SK-N-SH treated with all-trans-retinoic acid at 6 μM for 48 hours (cell line): ENCODE measurements around the gene ARID5B.

Experiments used
- ARNTL ChIP-seq: fragments of 450-650 bp; formaldehyde crosslinking; IDR thresholded peaks from 2 replicates; pipeline ENCODE4 v1.5.0; 2020; ENCODE audit warnings: low read depth, mild to moderate bottlenecking, moderate library complexity, borderline replicate concordance
- BACH2 ChIP-seq: fragments of 250-450 bp; sonication (Bioruptor Pico); IDR thresholded peaks from 2 replicates; pipeline ENCODE4 v1.9.0; 2021; ENCODE audit warnings: mild to moderate bottlenecking, borderline replicate concordance
- ESRRG ChIP-seq: fragments of 250-450 bp; sonication (Bioruptor Pico); IDR thresholded peaks from 2 replicates; pipeline ENCODE4 v1.6.1; 2021; ENCODE audit warnings: mild to moderate bottlenecking
- ISL1 ChIP-seq: fragments of 250-450 bp; sonication (Bioruptor Pico); IDR thresholded peaks from 2 replicates; pipeline ENCODE4 v2.1.2; 2022; ENCODE audit warnings: mild to moderate bottlenecking, moderate library complexity
- POU6F1 ChIP-seq: fragments of 250-450 bp; sonication (Bioruptor Pico); IDR thresholded peaks from 2 replicates; pipeline ENCODE4 v1.8.0; 2021; ENCODE audit warnings: low read depth, mild to moderate bottlenecking, moderate library complexity, borderline replicate concordance
- PPARA ChIP-seq: fragments of 250-450 bp; sonication (Bioruptor Pico); IDR thresholded peaks from 2 replicates; pipeline ENCODE4 v1.5.0; 2020; ENCODE audit warnings: mild to moderate bottlenecking, borderline replicate concordance
- TCF4 ChIP-seq: fragments of 250-450 bp; sonication (Bioruptor Pico); IDR thresholded peaks from 2 replicates; pipeline ENCODE4 v1.8.0; 2021; ENCODE audit warnings: mild to moderate bottlenecking, moderate library complexity, borderline replicate concordance
- ZFP3 ChIP-seq: fragments of 250-450 bp; sonication (Bioruptor Pico); IDR thresholded peaks from 2 replicates; pipeline ENCODE4 v1.5.0; 2020; ENCODE audit warnings: mild to moderate bottlenecking, moderate library complexity
- ZFP30 ChIP-seq: fragments of 450-650 bp; formaldehyde crosslinking; IDR thresholded peaks from 2 replicates; pipeline ENCODE4 v1.5.0; 2022; ENCODE audit warnings: mild to moderate bottlenecking, moderate library complexity
- ZNF70 ChIP-seq: fragments of 450-650 bp; formaldehyde crosslinking; IDR thresholded peaks from 2 replicates; pipeline ENCODE4 v1.5.0; 2020; ENCODE audit warnings: mild to moderate bottlenecking, moderate library complexity
- TF ChIP-seq, protein P1 (sequence below): fragments of 250-450 bp; sonication (Bioruptor Pico); IDR thresholded peaks from 2 replicates; pipeline ENCODE4 v1.5.1; 2020; ENCODE audit warnings: low read depth, mild to moderate bottlenecking, moderate library complexity

GRCh38 chr10:62012318-62012717 lies 110.8 kb downstream of the ARID5B start:
- TF ChIP-seq POU6F1 (CRISPR knock-in tag) (no peak), TCF4 (CRISPR knock-in tag) (no peak), BACH2 (CRISPR knock-in tag) (no peak), ZFP3 (no peak), ZFP30 (CRISPR knock-in tag) (no peak), ARNTL (CRISPR knock-in tag) (no peak), ZNF70 (CRISPR knock-in tag) (no peak), ISL1 (CRISPR knock-in tag) (no peak), PPARA (no peak), ESRRG (no peak)
- TF ChIP-seq, protein P1, sequence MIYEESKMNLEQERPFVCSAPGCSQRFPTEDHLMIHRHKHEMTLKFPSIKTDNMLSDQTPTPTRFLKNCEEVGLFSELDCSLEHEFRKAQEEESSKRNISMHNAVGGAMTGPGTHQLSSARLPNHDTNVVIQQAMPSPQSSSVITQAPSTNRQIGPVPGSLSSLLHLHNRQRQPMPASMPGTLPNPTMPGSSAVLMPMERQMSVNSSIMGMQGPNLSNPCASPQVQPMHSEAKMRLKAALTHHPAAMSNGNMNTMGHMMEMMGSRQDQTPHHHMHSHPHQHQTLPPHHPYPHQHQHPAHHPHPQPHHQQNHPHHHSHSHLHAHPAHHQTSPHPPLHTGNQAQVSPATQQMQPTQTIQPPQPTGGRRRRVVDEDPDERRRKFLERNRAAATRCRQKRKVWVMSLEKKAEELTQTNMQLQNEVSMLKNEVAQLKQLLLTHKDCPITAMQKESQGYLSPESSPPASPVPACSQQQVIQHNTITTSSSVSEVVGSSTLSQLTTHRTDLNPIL: no peak
